Measurements from ENCODE around the gene NRP2. TPM values are rescaled to one million over a fixed set of nuclear protein-coding genes. Genes with fewer than 3 reads are reported as not detected.

The NRP2 gene
- total RNA-seq, 2 experiments from 2014 or later: 0.19 TPM; not detected in 1

GRCh38 chr2:205734436-205735037 is 52.2 kb downstream of the NRP2 start:
- CTCF ChIA-PET: no interaction called here
- intact Hi-C loops (cut with DNase I, micrococcal nuclease): no loop called here
- H3K36me3 Mint-ChIP-seq (ENCODE audit: low read depth): no peaks in the 10 kb centered on the region
- no peak for ATAC-seq (ENCODE audit: poor library complexity)
- no peak for DNase-seq
- H3K4me3 ChIP-seq (ENCODE audit: low read length): no peak overlapping the region
- no peak for TF ChIP-seq CTCF (IDR thresholded peaks at IDR 0.05)
- H3K9me3 ChIP-seq (ENCODE audit: control insufficient read depth in 1 of 2, insufficient read depth in 1 of 2, low read length in 2 of 2): no peaks in the 10 kb centered on the region
- H3K4me1 ChIP-seq (ENCODE audit: insufficient read depth, low read length): no peaks in the 10 kb centered on the region
- H3K4me1 Mint-ChIP-seq (ENCODE audit: low read depth): no peaks in the 10 kb centered on the region
- no peak overlapping the region for H3K4me3 Mint-ChIP-seq
- no peaks in the 10 kb centered on the region for H3K27me3 ChIP-seq (ENCODE audit: control insufficient read depth in 1 of 2, insufficient read depth in 2 of 2, low read length in 2 of 2)
- H3K27me3 Mint-ChIP-seq: peaks cover 6% of the 10 kb centered on the region
- POLR2A ChIA-PET: no interaction called here
- H3K9me3 Mint-ChIP-seq: no peaks in the 10 kb centered on the region
- no peak overlapping the region for H3K27ac Mint-ChIP-seq
- H3K27ac ChIP-seq (ENCODE audit: low read depth in 1 of 2, low read length in 2 of 2): no peak overlapping the region
- no peaks in the 10 kb centered on the region for H3K36me3 ChIP-seq (ENCODE audit: insufficient read depth, low read length)

- Mint-ChIP-seq H3K27me3 (peaks cover 31% of the 10 kb centered on the region), H3K27ac (no peak overlapping the region), H3K4me1 (ENCODE audit: low read depth) (no peaks in the 10 kb centered on the region), H3K36me3 (ENCODE audit: low read depth) (no peaks in the 10 kb centered on the region), H3K4me3 (no peak overlapping the region), H3K9me3 (no peaks in the 10 kb centered on the region)
- ChIA-PET CTCF (no interaction called here), POLR2A (no interaction called here)
- intact Hi-C loops (cut with DNase I, micrococcal nuclease): no loop called here
- Histone ChIP-seq H3K27ac (ENCODE audit: low read depth in 1 of 2, low read length in 2 of 2) (no peak overlapping the region), H3K4me3 (ENCODE audit: low read length) (no peak overlapping the region), H3K9me3 (ENCODE audit: control insufficient read depth in 1 of 2, insufficient read depth in 1 of 2, low read length in 2 of 2) (no peaks in the 10 kb centered on the region), H3K4me1 (ENCODE audit: insufficient read depth, low read length) (no peaks in the 10 kb centered on the region), H3K36me3 (ENCODE audit: insufficient read depth, low read length) (no peaks in the 10 kb centered on the region), H3K27me3 (ENCODE audit: control insufficient read depth in 1 of 2, insufficient read depth in 2 of 2, low read length in 2 of 2) (no peaks in the 10 kb centered on the region)
- DNase-seq: no peak
- TF ChIP-seq CTCF (IDR thresholded peaks at IDR 0.05): no peak
- no peak for ATAC-seq (ENCODE audit: poor library complexity)
Measured at GRCh38 chr2:205738117-205738968, 56.0 kb downstream of the NRP2 start.

- no peaks in the 10 kb centered on the region for H3K36me3 Mint-ChIP-seq (ENCODE audit: low read depth)
- H3K27me3 Mint-ChIP-seq: peaks cover 31% of the 10 kb centered on the region
- Histone ChIP-seq H3K4me3 (ENCODE audit: low read length) (no peak overlapping the region), H3K27me3 (ENCODE audit: control insufficient read depth in 1 of 2, insufficient read depth in 2 of 2, low read length in 2 of 2) (no peaks in the 10 kb centered on the region), H3K4me1 (ENCODE audit: insufficient read depth, low read length) (no peaks in the 10 kb centered on the region), H3K9me3 (ENCODE audit: control insufficient read depth in 1 of 2, insufficient read depth in 1 of 2, low read length in 2 of 2) (no peaks in the 10 kb centered on the region), H3K36me3 (ENCODE audit: insufficient read depth, low read length) (no peaks in the 10 kb centered on the region), H3K27ac (ENCODE audit: low read depth in 1 of 2, low read length in 2 of 2) (no peak overlapping the region)
- intact Hi-C loops (cut with DNase I, micrococcal nuclease): no loop called here
- no peak for ATAC-seq (ENCODE audit: poor library complexity)
- ChIA-PET POLR2A (no interaction called here), CTCF (interaction anchor here (0.6 kb wide), 1 partner anchor 1040 kb away, joined by 3 read pairs; no protein-coding TSS in a partner anchor)
- no peak overlapping the region for H3K27ac Mint-ChIP-seq
- DNase-seq: no peak
- no peaks in the 10 kb centered on the region for H3K9me3 Mint-ChIP-seq
- TF ChIP-seq CTCF (IDR thresholded peaks at IDR 0.05): no peak
- no peak overlapping the region for H3K4me3 Mint-ChIP-seq
- no peaks in the 10 kb centered on the region for H3K4me1 Mint-ChIP-seq (ENCODE audit: low read depth)
Measured at GRCh38 chr2:205739620-205740019, 57.3 kb downstream of the NRP2 start.
